ENCODE results near the gene KAZN. TPM values are rescaled to one million over a fixed set of nuclear protein-coding genes. Genes with fewer than 3 reads are reported as not detected.

The KAZN gene
- polyA plus RNA-seq, 2 of the 4 experiments (the other 2 are of a cell fraction), result 1.3 to 1.9 TPM

- no peak for TF ChIP-seq BHLHE40 (IDR thresholded peaks at IDR 0.05; ENCODE audit: low read depth, low read length)
- no peak for TF ChIP-seq PBX3 (IDR thresholded peaks at IDR 0.05)
Observed at GRCh38 chr1:14843525-14843924, 245.0 kb downstream of the KAZN start (continued).

GRCh38 chr1:14844356-14844755 is 245.9 kb downstream of the KAZN start:
- H3K4me3 ChIP-seq, result no peak overlapping the region
- no peak overlapping the region for H3K4me2 ChIP-seq
- DNase-seq (ENCODE audit: low read depth in 1 of 2, low spot score in 1 of 2) (no peak), ATAC-seq (no peak), FAIRE-seq (no peak)
- peaks cover 13% of the 10 kb centered on the region; the same call in 1 of the 3 replicates for H3K9me3 ChIP-seq
- TF ChIP-seq MYC (IDR thresholded peaks at IDR 0.05; ENCODE audit: borderline replicate concordance, low read length), result no peak
- TF ChIP-seq CBX2 (IDR thresholded peaks at IDR 0.05; ENCODE audit: borderline replicate concordance, low read depth), result no peak
- TF ChIP-seq CBX8 (IDR thresholded peaks at IDR 0.05), result no peak
- TF ChIP-seq, protein P1, sequence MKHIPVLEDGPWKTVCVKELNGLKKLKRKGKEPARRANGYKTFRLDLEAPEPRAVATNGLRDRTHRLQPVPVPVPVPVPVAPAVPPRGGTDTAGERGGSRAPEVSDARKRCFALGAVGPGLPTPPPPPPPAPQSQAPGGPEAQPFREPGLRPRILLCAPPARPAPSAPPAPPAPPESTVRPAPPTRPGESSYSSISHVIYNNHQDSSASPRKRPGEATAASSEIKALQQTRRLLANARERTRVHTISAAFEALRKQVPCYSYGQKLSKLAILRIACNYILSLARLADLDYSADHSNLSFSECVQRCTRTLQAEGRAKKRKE (CRISPR knock-in tag; IDR thresholded peaks at IDR 0.05; ENCODE audit: low read depth), result no peak
- no peak for TF ChIP-seq SREBF2 (IDR thresholded peaks at IDR 0.05)
- no peak for TF ChIP-seq KDM5A (IDR thresholded peaks at IDR 0.05)
- no peak for TF ChIP-seq RNF2 (IDR thresholded peaks at IDR 0.05; ENCODE audit: borderline replicate concordance, low read depth)
- no peak for TF ChIP-seq PBX3 (IDR thresholded peaks at IDR 0.05)
- no peak for TF ChIP-seq MAX (IDR thresholded peaks at IDR 0.05)
- no peak for TF ChIP-seq RFX5 (IDR thresholded peaks at IDR 0.05)
- no peak for TF ChIP-seq POLR2AphosphoS2 (conservative IDR thresholded peaks at IDR 0.05; ENCODE audit: low read length)
- CTCF ChIA-PET, result no interaction called here
- 0% methylated on average over 2 of the region's 2 CpGs for WGBS (ENCODE audit: missing lambda C conversion rate)
- POLR2A ChIA-PET, result no interaction called here
- no peaks in the 10 kb centered on the region for H3K4me1 ChIP-seq
- no peak overlapping the region for H3K27ac ChIP-seq

- Histone ChIP-seq H3K4me3 (no peak overlapping the region), H3K9me3 (peaks cover 13% of the 10 kb centered on the region; the same call in 1 of the 3 replicates), H3K4me1 (no peaks in the 10 kb centered on the region), H3K27ac (no peak overlapping the region), H3K4me2 (no peak overlapping the region)
- POLR2A ChIA-PET, result no interaction called here
- CTCF ChIA-PET, result no interaction called here
- no peak for FAIRE-seq
- DNase-seq (ENCODE audit: low read depth in 1 of 2, low spot score in 1 of 2), result no peak
- ATAC-seq, result no peak
- 2% methylated on average over 2 of the region's 2 CpGs for WGBS (ENCODE audit: missing lambda C conversion rate)
- TF ChIP-seq RCOR1 (IDR thresholded peaks at IDR 0.05; ENCODE audit: low read depth, low read length), result no peak
- TF ChIP-seq KDM5A (IDR thresholded peaks at IDR 0.05), result no peak
- TF ChIP-seq MAX (IDR thresholded peaks at IDR 0.05), result no peak
- TF ChIP-seq ZSCAN20 (CRISPR knock-in tag; IDR thresholded peaks at IDR 0.05), result no peak
- TF ChIP-seq, protein P2, sequence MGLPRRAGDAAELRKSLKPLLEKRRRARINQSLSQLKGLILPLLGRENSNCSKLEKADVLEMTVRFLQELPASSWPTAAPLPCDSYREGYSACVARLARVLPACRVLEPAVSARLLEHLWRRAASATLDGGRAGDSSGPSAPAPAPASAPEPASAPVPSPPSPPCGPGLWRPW (IDR thresholded peaks at IDR 0.05), result no peak
- TF ChIP-seq KDM1A (IDR thresholded peaks at IDR 0.05; ENCODE audit: low read depth), result no peak
- TF ChIP-seq PBX3 (IDR thresholded peaks at IDR 0.05), result no peak
- TF ChIP-seq EHMT2 (IDR thresholded peaks at IDR 0.05; ENCODE audit: low read depth), result no peak
- TF ChIP-seq, protein P1 (CRISPR knock-in tag; IDR thresholded peaks at IDR 0.05; ENCODE audit: low read depth), result no peak
- no peak for TF ChIP-seq HMGXB4 (CRISPR knock-in tag; IDR thresholded peaks at IDR 0.05; ENCODE audit: borderline replicate concordance)
- no peak for TF ChIP-seq POLR2AphosphoS2 (conservative IDR thresholded peaks at IDR 0.05; ENCODE audit: low read length)
- no peak for TF ChIP-seq USF2 (IDR thresholded peaks at IDR 0.05)
- no peak for TF ChIP-seq ZNF302 (CRISPR knock-in tag; IDR thresholded peaks at IDR 0.05)
- TF ChIP-seq NPAS2 (CRISPR knock-in tag; IDR thresholded peaks at IDR 0.05; ENCODE audit: borderline replicate concordance), result no peak
- TF ChIP-seq MAFK (IDR thresholded peaks at IDR 0.05; ENCODE audit: partially characterized antibody), result no peak
- no peak for TF ChIP-seq RARB (CRISPR knock-in tag; IDR thresholded peaks at IDR 0.05)
- no peak for TF ChIP-seq TP53 (CRISPR knock-in tag; IDR thresholded peaks at IDR 0.05)
Observed at GRCh38 chr1:14844923-14845617, 246.6 kb downstream of the KAZN start.

All from A549 (cell line).